K562 (cell line): ENCODE measurements around the gene PPP1R16B. TPM values are rescaled to one million over a fixed set of nuclear protein-coding genes. Genes with fewer than 3 reads are reported as not detected.

ENCODE experiments used
- ATAC-seq: fragments of 200-7000 bp; cut with Tn5 transposase; 3 replicates; pipeline ENCODE4 v1.9.1; 2020; ENCODE audit warnings: moderate library complexity
- BruUV-seq: library from RNA; stranded (reverse); fragments of 400-500 nt; replicated peaks from 2 replicates; lab custom pipeline; 2021; lab: Mats Ljungman, UMichigan
- CTCF ChIA-PET: fragments of 300-600 bp; formaldehyde crosslinking; extraction: SDS; loops from one replicate; lab custom pipeline; 2021; ENCODE audit warnings: low intra/inter-chr PET ratio; lab: Yijun Ruan, JAX
- POLR2A ChIA-PET: fragments of 300-600, 350-650 bp; sonication (Branson Sonifier 250); formaldehyde crosslinking; extraction: SDS; loops from one replicate; lab custom pipeline; 2021; ENCODE audit warnings: antibody characterized with exemption, inconsistent platforms; lab: Yijun Ruan, JAX
- DNase-seq, 4 experiments: peaks; one replicate each; pipeline versions ENCODE4 v3.0.0 to v3.0.0-alpha.2; 2011 to 2018; ENCODE audit warnings: low spot score in 3 of 4, mixed read lengths in 3 of 4; ENCODE audit errors: extremely low read depth in 1 of 4
- FAIRE-seq: peaks from 2 replicates; lab custom pipeline; 2011; peaks lifted over from hg19 to GRCh38; lab: Jason Lieb, UNC
- H2AFZ ChIP-seq: 2 replicates; pipeline ENCODE4 v1.6.0; 2011; ENCODE audit warnings: low read depth, low read length, control low read depth, inconsistent platforms
- H3K27ac ChIP-seq: fragments of 200-600 bp; 3 replicates; pipeline ENCODE4 v1.8.0; 2011; ENCODE audit warnings: low read depth, mild to moderate bottlenecking, control low read depth, inconsistent platforms, low read length, moderate library complexity, mixed read lengths; ENCODE audit errors: extremely low read depth
- H3K27me3 ChIP-seq, 2 experiments: fragments of 300-600 bp in 1 of 2; 2 replicates in 1 of 2; 3 replicates in 1 of 2; pipeline versions ENCODE4 v1.6.0 to v1.8.0; 2011; ENCODE audit warnings: inconsistent platforms in 2 of 2, low read length in 2 of 2, mild to moderate bottlenecking in 1 of 2, mixed read lengths in 1 of 2, moderate library complexity in 1 of 2; ENCODE audit not compliant: control insufficient read depth in 2 of 2, insufficient read depth in 2 of 2
- H3K36me3 ChIP-seq: fragments of 300-600 bp; 3 replicates; pipeline ENCODE4 v1.8.0; 2011; ENCODE audit warnings: mild to moderate bottlenecking, low read length, inconsistent platforms; ENCODE audit not compliant: control insufficient read depth, insufficient read depth
- H3K4me1 ChIP-seq, 2 experiments: fragments of 200-600 bp in 1 of 2; replicated peaks in 1 of 2; 2 replicates in 1 of 2; 3 replicates in 1 of 2; pipeline versions ENCODE4 v1.5.1 to v1.8.0; 2011; ENCODE audit warnings: inconsistent platforms in 2 of 2, low read length in 2 of 2, mild to moderate bottlenecking in 1 of 2, mixed read lengths in 1 of 2, moderate library complexity in 1 of 2; ENCODE audit not compliant: control insufficient read depth in 2 of 2, insufficient read depth in 2 of 2
- H3K4me2 ChIP-seq: 2 replicates; pipeline ENCODE4 v1.6.1; 2011; ENCODE audit warnings: low read length, control low read depth, inconsistent platforms, mixed read lengths; ENCODE audit not compliant: insufficient read depth
- H3K4me3 ChIP-seq: fragments of 200-600 bp; sonication (generic), shearing (Covaris generic); 2 replicates; pipeline ENCODE4 v1.5.1; 2016; ENCODE audit warnings: control low read depth, inconsistent platforms
- H3K79me2 ChIP-seq: fragments of 200-600 bp; 3 replicates; pipeline ENCODE4 v1.8.0; 2011; ENCODE audit warnings: low read length, inconsistent platforms; ENCODE audit not compliant: control insufficient read depth, insufficient read depth
- H3K9ac ChIP-seq, 2 experiments: 2 replicates each; pipeline versions ENCODE4 v1.6.0 to v1.6.1; 2011; ENCODE audit warnings: low read depth in 2 of 2, low read length in 2 of 2, control low read depth in 1 of 2, inconsistent platforms in 1 of 2, mild to moderate bottlenecking in 1 of 2, mixed read lengths in 1 of 2; ENCODE audit not compliant: insufficient read depth in 1 of 2
- H3K9me1 ChIP-seq: one replicate; pipeline ENCODE4 v1.6.0; 2011; ENCODE audit warnings: inconsistent platforms, mild to moderate bottlenecking, low read length, moderate library complexity; ENCODE audit not compliant: control insufficient read depth, insufficient read depth
- H3K9me3 ChIP-seq: replicated peaks from 2 replicates; pipeline ENCODE4 v1.5.1; 2011; ENCODE audit warnings: low read depth, low read length, inconsistent platforms; ENCODE audit not compliant: control insufficient read depth, insufficient read depth
- H4K20me1 ChIP-seq: replicated peaks from 2 replicates; pipeline ENCODE4 v1.6.1; 2011; ENCODE audit warnings: low read length, inconsistent platforms, mixed read lengths; ENCODE audit not compliant: control insufficient read depth, insufficient read depth
- CREB1 ChIP-seq, 2 experiments: sonication (generic) in 1 of 2; formaldehyde crosslinking in 1 of 2; IDR thresholded peaks; 2 replicates each; pipeline versions ENCODE4 v1.6.1 to v1.8.0; 2012 to 2022; ENCODE audit warnings: inconsistent platforms in 1 of 2, mild to moderate bottlenecking in 1 of 2, missing genetic modification reagents in 1 of 2, moderate library complexity in 1 of 2
- E4F1 ChIP-seq: fragments of 250-450 bp; sonication (Bioruptor Pico); IDR thresholded peaks from 2 replicates; pipeline ENCODE4 v1.5.0; 2021; ENCODE audit warnings: mild to moderate bottlenecking, borderline replicate concordance
- NKRF ChIP-seq: fragments of 450-650 bp; IDR thresholded peaks from 2 replicates; pipeline ENCODE4 v1.6.1; 2016; ENCODE audit warnings: borderline replicate concordance
- NONO ChIP-seq, 2 experiments: fragments of 200-400 bp in 1 of 2; fragments of 450-650 bp in 1 of 2; formaldehyde crosslinking in 1 of 2; IDR thresholded peaks; 2 replicates each; pipeline ENCODE4 v1.6.1; 2017; ENCODE audit warnings: low read depth in 2 of 2, mild to moderate bottlenecking in 2 of 2, moderate library complexity in 2 of 2, low read length in 1 of 2
- PURB ChIP-seq: sonication (generic); formaldehyde crosslinking; IDR thresholded peaks from 2 replicates; pipeline ENCODE4 v1.9.0; 2021; ENCODE audit warnings: low read depth, mild to moderate bottlenecking, missing genetic modification reagents
- RAD51 ChIP-seq: fragments of 450-650 bp; IDR thresholded peaks from 2 replicates; pipeline ENCODE4 v1.7.1; 2016; ENCODE audit warnings: low read depth, mild to moderate bottlenecking, borderline replicate concordance
- RFX1 ChIP-seq: fragments of 450-650 bp; IDR thresholded peaks from 2 replicates; pipeline ENCODE4 v1.6.1; 2016; ENCODE audit warnings: mild to moderate bottlenecking, moderate library complexity
- TRIM24 ChIP-seq, 2 experiments: fragments of 450-650 bp; IDR thresholded peaks; 2 replicates each; pipeline ENCODE4 v1.6.1; 2016
- ZBTB34 ChIP-seq: fragments of 250-450 bp; sonication (Bioruptor Pico); IDR thresholded peaks from 2 replicates; pipeline ENCODE4 v1.8.0; 2021; ENCODE audit warnings: mild to moderate bottlenecking, moderate library complexity
- ZMIZ1 ChIP-seq, 2 experiments: fragments of 150-350 bp in 1 of 2; IDR thresholded peaks; 2 replicates each; pipeline ENCODE4 v1.6.1; 2012 to 2016; ENCODE audit warnings: low read depth in 2 of 2, low read length in 2 of 2, mild to moderate bottlenecking in 1 of 2, moderate library complexity in 1 of 2
- ZNF239 ChIP-seq: fragments of 250-450 bp; sonication (Bioruptor Pico); IDR thresholded peaks from 2 replicates; pipeline ENCODE4 v1.4.0; 2020; ENCODE audit warnings: mild to moderate bottlenecking
- ZNF778 ChIP-seq: fragments of 450-650 bp; formaldehyde crosslinking; IDR thresholded peaks from 2 replicates; pipeline ENCODE4 v1.4.0; 2020; ENCODE audit warnings: mild to moderate bottlenecking, moderate library complexity
- ZNF79 ChIP-seq: fragments of 250-450 bp; sonication (Bioruptor Pico); IDR thresholded peaks from 2 replicates; pipeline ENCODE4 v1.4.0; 2020; ENCODE audit warnings: low read depth, mild to moderate bottlenecking, moderate library complexity
- WGBS: fragments of 100-300 bp; shearing (Covaris generic); methylation state at CpG from one replicate; pipeline ENCODE4 v1.1.6; 2016; ENCODE audit warnings: low coverage, mixed read lengths; ENCODE audit not compliant: insufficient coverage; ENCODE audit errors: missing lambda C conversion rate; 5-methylcytosine and 5-hydroxymethylcytosine counted together
- in situ Hi-C: fragments of 300-500 bp; cut with MboI; formaldehyde crosslinking; loops from 4 replicates; pipeline ENCODE4 v1.15.0; 2018; ENCODE audit warnings: inconsistent platforms, mixed read lengths
- intact Hi-C: fragments of 100-400 bp; cut with micrococcal nuclease; formaldehyde crosslinking; loops from 2 replicates; pipeline ENCODE4 v1.14.2; 2022
- polyA plus RNA-seq, 8 experiments: library from polyadenylated mRNA; depleted of rRNA in 4 of 8; stranded (reverse) in 5 of 8; unstranded in 3 of 8; fragments of >200 nt; fragmentation: Nextera tagmentation in 2 of 8; fragmentation: Illumina TruSeq in 1 of 8; extraction: Ambion mirVana in 2 of 8; extraction: Trizol in 1 of 8; gene quantifications; 2 replicates each; pipeline versions ENCODE4 v1.2.1 to v1.2.3, GENCODE V29; 2011 to 2014; ENCODE audit warnings: inconsistent platforms in 1 of 8, missing spikeins in 1 of 8
- total RNA-seq, 7 experiments: library from RNA; depleted of rRNA in 6 of 7; stranded (reverse); fragments of >200 nt in 6 of 7; fragmentation: Illumina TruSeq in 2 of 7; extraction: Trizol in 2 of 7; gene quantifications; 2 replicates each; pipeline versions ENCODE4 v1.2.1 to v1.2.3, GENCODE V29; 2011 to 2021; ENCODE audit warnings: low replicate concordance in 1 of 7

PPP1R16B gene
- total and polyA plus RNA-seq, 9 of the 15 experiments (the other 6 are each of a cell fraction or from before 2014, with no cell fraction given), result 1.5 to 11.5 (median 6.8) TPM

- intact Hi-C loops (no loop called here), in situ Hi-C loops (no loop called here)
- H3K9me1 ChIP-seq, result no peaks in the 10 kb centered on the region
- H3K4me1 ChIP-seq, result no peaks in the 10 kb centered on the region; a peak in 1 of 5 replicates
- BruUV-seq, result no TSS peak
- H3K27ac ChIP-seq, result no peak overlapping the region
- H3K79me2 ChIP-seq, result no peaks in the 10 kb centered on the region
- no peak overlapping the region for H3K4me2 ChIP-seq
- ChIA-PET CTCF (no interaction called here), POLR2A (interaction anchor here (0.7 kb wide), 1 partner anchor 493 kb away, joined by 4 read pairs; no protein-coding TSS in a partner anchor)
- no peak overlapping the region for H3K9ac ChIP-seq
- H3K36me3 ChIP-seq, result no peaks in the 10 kb centered on the region
- H4K20me1 ChIP-seq, result no peaks in the 10 kb centered on the region
- FAIRE-seq (no peak), DNase-seq (no peak), ATAC-seq (no peak)
- H2AFZ ChIP-seq, result no peak overlapping the region
- H3K4me3 ChIP-seq, result no peak overlapping the region
- peaks cover 0 to 16% of the 10 kb centered on the region in 2 experiments; a peak in 2 of 5 replicates for H3K27me3 ChIP-seq
- no peaks in the 10 kb centered on the region for H3K9me3 ChIP-seq
- 7% methylated on average over 3 of the region's 3 CpGs for WGBS
- no peak for TF ChIP-seq PURB (CRISPR knock-in tag)
- no peak for TF ChIP-seq RFX1
- no peak for TF ChIP-seq TRIM24 (IDR thresholded peaks at IDR 0.05)
- no peak for TF ChIP-seq ZBTB34
- no peak for TF ChIP-seq ZNF79 (CRISPR knock-in tag)
- no peak for TF ChIP-seq E4F1 (CRISPR knock-in tag)
- TF ChIP-seq CREB1 (IDR thresholded peaks at IDR 0.05), result no peak
- no peak for TF ChIP-seq CREB1 (CRISPR knock-in tag; IDR thresholded peaks at IDR 0.05)
- no peak for TF ChIP-seq ZNF239
- TF ChIP-seq ZNF778 (CRISPR knock-in tag), result no peak
- no peak for TF ChIP-seq NKRF
- TF ChIP-seq NONO (IDR thresholded peaks at IDR 0.05; ENCODE audit: low read depth in 2 of 2, low read length in 1 of 2), result no peak
- no peak for TF ChIP-seq RAD51
- TF ChIP-seq ZMIZ1 (IDR thresholded peaks at IDR 0.05; ENCODE audit: low read depth in 2 of 2, low read length in 2 of 2), result no peak
Measured at GRCh38 chr20:38920411-38920810, 114.9 kb downstream of the PPP1R16B start.
